Fibroblast of peridontal ligament (primary cell): ENCODE measurements around the gene KCNE5.
A peak's percentile ranks its signal among the peaks of the same experiment; 100 is the strongest.
"Not testable (repeated sequence)": the region's sequence is repeated elsewhere in the genome, so short reads cannot be mapped to it uniquely, and the experiment has no call there.

ENCODE experiments used
- DNase-seq: peaks from one replicate; pipeline ENCODE4 v3.0.0-alpha.2; 2010; ENCODE audit errors: extremely low read depth

KCNE5 gene

GRCh38 chrX:109624641-109625616 lies at the start of gene KCNE5:
TSS of gene KCNE5 (minus strand) at chrX:109625172. CDS start at chrX:109625020, 152 bp downstream.
- DNase-seq, result no peak

DNA sequence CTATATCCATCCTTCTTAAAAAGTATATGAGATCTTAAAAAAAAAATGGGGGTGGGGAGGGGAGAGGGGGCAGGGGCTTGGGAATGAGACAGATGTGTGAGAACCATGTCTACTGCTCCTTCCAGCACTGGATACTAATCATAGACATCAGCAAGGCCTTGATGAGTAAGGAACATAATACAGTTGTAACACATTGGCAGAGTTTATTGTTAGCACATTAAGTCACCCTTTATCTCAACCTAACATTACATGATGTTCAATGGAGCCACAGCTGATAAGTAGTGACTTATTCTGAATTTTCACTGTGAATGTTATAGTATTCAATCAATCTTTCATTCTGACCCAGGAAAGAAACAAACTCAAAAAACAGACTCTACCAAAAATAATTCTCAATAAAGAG lies 47.3 kb upstream of the KCNE5 start:
- DNase-seq, result no peak

DNA sequence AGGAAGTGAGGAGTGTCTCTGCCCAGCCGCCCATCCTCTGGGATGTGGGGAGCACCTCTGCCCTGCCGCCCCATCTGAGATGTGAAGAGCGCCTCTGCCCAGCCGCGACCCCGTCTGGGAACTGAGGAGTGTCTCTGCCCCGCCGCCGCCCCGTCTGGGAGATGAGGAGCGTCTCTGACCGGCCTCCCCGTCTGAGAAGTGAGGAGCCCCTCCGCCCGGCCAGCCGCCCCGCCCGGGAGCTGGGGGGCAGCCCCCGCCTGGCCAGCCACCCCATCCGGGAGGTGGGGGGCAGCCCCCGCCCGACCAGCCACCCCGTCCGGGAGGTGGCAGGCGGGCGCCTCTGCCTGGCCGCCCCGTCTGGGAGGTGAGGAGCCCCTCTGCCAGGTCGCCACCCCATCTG lies 46.2 kb upstream of the KCNE5 start:
- not testable (repeated sequence) for DNase-seq

DNA sequence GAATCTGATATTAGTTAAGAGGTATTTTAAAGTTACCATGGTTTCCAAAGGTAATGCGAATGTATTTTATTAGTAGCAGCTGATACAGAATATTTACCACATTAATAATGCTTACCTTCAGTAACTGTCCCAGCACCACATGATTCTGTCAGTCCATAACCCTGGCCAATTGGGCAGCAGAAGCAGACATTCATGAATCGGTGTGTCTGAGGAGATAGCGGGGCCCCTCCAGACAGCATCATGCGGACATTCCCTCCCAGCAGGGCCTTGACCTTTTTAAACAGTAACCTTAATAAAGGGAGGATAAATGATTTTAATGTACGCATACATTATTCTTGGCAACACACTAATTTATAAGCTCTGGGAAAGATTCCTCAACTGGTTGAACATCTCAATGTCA lies 43.0 kb upstream of the KCNE5 start:
- no peak for DNase-seq

- peak; percentile 66 for DNase-seq
Observed at GRCh38 chrX:109660435-109661143, 35.6 kb upstream of the KCNE5 start.

- DNase-seq, result no peak
Observed at GRCh38 chrX:109658391-109658790, 33.4 kb upstream of the KCNE5 start.

DNA sequence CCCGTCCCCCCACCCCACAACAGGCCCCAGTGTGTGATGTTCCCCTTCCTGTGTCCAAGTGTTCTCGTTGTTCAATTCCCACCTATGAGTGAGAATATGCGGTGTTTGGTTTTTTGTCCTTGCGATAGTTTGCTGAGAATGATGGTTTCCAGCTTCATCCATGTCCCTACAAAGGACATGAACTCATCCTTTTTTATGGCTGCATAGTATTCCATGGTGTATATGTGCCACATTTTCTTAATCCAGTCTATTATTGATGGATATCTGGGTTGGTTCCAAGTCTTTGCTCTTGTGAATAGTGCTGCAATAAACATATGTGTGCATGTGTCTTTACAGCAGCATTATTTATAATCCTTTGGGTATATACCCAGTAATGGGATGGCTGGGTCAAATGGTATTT lies 32.4 kb upstream of the KCNE5 start:
- DNase-seq, result not testable (repeated sequence)

- DNase-seq, result no peak
Observed at GRCh38 chrX:109656774-109657173, 31.8 kb upstream of the KCNE5 start.

DNA sequence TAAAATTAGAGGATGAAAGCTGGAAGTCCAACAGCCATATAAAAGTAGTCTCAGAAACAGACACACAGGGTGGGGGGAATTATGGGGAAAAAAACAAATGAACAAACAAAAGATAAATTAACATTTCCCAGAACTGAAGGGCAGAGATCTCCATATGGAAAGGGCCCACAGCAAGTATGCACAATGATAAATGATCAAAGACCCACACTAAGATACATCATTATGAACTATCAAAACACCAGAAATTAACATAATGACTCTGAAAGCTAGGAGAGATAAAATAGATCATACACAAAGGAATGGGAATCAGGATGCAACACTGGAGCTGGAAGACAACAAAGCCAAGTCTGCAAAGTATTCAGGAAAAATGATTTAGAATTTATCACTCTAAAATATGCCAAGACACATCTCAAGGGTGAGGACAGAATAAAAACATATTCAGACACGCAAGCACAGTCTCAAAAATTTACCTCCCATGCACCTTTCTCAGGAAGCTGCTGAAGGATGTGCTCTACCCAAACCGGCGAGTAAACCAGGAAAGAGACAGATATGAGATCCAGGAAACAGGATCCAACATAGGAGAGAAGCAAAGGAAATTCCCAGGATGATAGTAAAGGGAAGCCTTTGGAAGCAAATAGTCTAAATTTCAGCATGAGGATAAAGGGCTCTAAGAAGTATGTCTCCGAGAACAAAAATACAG lies 30.7 kb upstream of the KCNE5 start:
- DNase-seq, result no peak

DNA sequence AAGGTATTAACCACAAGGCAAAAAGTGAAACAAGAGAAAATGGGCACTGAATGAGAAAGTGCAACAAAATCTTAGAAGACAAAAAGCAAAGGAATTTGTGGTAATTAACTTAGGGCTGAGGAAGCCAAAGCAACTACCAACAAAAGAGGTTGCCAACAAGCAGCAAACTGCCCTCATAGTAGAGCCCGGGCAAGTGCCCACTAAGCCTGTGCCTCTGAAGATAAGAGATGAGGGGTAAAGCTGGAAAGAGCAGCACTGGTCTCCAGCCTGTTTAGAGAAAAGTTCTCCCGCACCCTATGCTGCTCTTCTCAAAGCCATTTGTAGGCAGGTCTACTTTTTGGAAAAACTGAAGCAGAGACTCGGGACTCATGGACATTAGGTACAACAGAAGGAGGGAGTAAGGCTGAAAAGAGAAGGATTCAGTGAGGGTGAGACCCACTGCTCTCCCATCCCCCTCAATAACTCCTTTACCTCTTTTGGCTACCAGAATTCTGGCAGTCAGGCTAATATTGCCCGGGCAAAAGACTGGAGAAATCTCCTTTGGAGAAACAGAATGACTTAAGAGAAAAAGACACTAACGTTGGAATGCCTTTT lies 29.6 kb upstream of the KCNE5 start:
- DNase-seq, result no peak

- not testable (repeated sequence) for DNase-seq
Observed at GRCh38 chrX:109644671-109645070, 19.7 kb upstream of the KCNE5 start.

DNA sequence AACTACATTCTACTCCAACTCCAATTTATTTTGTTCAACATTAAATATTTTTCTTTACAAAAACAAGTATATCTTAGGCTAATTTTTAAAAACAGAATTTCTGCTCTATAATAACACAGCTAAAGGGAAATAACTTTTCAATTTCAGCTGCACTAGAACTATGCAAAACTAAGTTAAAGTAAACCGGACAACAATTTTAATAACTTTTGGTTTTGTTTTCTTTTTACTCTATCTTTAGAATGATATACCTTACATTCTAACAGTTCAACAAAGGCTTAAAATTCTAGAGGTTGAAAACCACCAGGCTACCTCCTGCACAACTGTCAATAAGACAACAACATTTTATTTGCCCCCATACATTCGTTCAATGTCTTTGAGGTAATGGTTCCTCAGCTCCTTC lies 18.7 kb upstream of the KCNE5 start:
- no peak for DNase-seq

DNA sequence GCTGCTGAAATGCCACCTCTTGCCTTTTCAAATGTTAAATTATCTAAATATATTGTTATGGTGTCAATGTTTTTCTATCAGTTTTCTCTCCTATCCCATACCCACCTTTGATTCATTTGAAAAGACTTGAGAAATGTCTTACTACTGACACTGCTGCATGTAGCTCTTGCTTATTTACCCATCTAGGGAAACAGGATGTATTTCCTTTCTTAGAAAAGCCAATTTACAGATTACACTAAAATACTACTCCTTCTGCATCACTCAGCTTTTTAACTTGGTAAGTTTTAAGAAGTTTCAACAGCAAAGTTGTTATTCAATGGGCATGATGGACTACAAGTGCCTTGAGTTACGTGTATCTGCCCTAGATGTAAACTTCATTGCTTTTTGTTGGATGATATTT lies 13.2 kb upstream of the KCNE5 start:
- no peak for DNase-seq

DNA sequence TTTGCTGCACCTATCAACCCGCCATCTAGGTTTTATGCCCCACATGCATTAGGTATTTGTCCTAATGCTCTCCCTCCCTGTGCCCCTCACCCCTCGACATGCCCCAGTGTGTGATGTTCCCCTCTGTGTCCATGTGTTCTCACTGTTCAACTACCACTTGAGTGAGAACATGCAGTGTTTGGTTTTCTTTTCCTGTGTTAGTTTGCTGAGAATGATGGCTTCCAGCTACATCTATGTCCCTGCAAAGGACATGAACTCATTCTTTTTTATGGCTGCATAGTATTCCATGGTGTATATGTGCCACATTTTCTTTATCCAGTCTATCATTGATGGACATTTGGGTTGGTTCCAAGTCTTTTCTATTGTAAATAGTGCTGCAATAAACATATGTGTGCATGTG lies 12.5 kb upstream of the KCNE5 start:
- not testable (repeated sequence) for DNase-seq

GRCh38 chrX:109635146-109635545 lies 10.2 kb upstream of the KCNE5 start:
- peak; percentile 20 for DNase-seq

DNA sequence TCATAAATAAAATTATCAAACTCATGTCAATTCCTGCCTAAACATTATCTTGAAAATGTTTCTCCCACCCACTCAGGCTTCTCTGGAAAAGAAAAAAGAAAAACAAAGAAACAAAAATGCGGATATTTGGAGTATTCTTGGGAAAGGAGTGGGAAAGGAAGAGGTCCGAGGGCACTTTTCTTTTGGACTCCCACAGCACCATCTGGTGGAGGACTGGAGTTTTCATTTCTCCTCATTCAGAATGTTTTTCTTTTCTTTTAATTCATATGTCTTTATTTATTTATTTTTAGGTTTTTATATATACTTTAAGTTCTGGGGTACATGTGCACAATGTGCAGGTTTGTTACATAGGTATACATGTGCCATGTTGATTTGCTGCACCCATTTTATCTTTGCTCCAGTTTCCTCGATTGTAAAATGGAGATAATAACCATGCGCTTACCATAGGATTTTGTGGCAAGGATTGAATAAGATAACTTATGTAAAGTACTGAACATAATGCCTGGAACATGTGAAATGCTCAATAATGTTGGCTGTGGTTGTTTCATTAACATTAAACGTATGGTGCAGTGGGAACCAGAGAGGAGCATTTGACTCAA lies 8.0 kb upstream of the KCNE5 start:
- peak; percentile 48 for DNase-seq

GRCh38 chrX:109629310-109629709 lies 4.3 kb upstream of the KCNE5 start:
- no peak for DNase-seq

GRCh38 chrX:109626637-109627036 lies 1.7 kb upstream of the KCNE5 start:
- DNase-seq, result no peak

- no peak for DNase-seq
Observed at GRCh38 chrX:109623997-109624396, 975 bp downstream of the KCNE5 start.

GRCh38 chrX:109622270-109622669 lies 2.7 kb downstream of the KCNE5 start:
- DNase-seq, result no peak

- no peak for DNase-seq
Observed at GRCh38 chrX:109619771-109620170, 5.2 kb downstream of the KCNE5 start.
